ENCODE measurements around the gene MYH13. TPM values are rescaled to one million over a fixed set of nuclear protein-coding genes. Genes with fewer than 3 reads are reported as not detected.
A peak's percentile ranks its signal among the peaks of the same experiment; 100 is the strongest.

Gene MYH13
- total RNA-seq, 1 donor, result not detected

DNA sequence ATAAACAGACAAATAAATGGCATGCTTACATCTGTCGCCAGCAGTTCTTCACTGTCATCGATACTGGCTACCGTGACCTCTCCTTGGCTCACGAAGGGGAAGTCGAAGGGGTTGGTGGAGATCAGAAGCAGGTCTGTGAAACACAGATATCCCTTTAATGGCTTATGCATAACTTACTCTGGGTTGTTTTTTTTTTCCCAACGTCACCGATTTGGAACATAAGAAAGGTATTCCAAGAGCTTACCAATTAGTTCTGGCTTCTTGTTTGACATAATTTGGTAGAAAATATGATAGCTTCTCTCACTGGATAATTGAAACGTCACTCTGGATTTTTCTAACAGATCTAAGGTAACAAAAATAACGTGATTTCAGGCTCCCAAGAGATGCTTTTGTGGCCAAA, 18.2 kb downstream of the MYH13 start:
- no peak overlapping the region for H3K4me3 ChIP-seq (ENCODE audit: low read depth, low read length)
- TF ChIP-seq, protein P1, sequence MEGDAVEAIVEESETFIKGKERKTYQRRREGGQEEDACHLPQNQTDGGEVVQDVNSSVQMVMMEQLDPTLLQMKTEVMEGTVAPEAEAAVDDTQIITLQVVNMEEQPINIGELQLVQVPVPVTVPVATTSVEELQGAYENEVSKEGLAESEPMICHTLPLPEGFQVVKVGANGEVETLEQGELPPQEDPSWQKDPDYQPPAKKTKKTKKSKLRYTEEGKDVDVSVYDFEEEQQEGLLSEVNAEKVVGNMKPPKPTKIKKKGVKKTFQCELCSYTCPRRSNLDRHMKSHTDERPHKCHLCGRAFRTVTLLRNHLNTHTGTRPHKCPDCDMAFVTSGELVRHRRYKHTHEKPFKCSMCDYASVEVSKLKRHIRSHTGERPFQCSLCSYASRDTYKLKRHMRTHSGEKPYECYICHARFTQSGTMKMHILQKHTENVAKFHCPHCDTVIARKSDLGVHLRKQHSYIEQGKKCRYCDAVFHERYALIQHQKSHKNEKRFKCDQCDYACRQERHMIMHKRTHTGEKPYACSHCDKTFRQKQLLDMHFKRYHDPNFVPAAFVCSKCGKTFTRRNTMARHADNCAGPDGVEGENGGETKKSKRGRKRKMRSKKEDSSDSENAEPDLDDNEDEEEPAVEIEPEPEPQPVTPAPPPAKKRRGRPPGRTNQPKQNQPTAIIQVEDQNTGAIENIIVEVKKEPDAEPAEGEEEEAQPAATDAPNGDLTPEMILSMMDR (IDR thresholded peaks at IDR 0.05; ENCODE audit: insufficient read depth, low read depth, low read length), result no peak
- no peak for DNase-seq (ENCODE audit: low read depth)

DNA sequence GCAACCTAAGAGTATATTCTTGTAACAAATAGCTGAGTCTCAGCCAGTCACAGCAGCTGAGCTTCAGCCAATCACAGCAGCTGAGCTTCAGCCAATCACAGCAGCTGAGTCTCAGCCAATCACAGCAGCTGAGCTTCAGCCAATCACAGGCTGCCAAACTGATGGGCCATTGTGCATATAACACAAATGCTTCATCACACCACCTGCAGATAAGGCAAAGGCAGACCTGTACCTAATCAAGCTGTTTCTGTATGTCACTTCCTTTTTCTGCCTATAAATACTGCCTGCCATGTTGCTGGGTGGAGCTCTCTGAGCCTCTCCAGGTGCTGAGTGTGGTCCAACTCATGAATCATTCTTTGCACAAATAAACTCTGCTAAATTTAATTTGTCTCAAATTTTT, 19.9 kb downstream of the MYH13 start:
- no peak overlapping the region for H3K4me3 ChIP-seq (ENCODE audit: low read depth, low read length)
- TF ChIP-seq, protein P1 (IDR thresholded peaks at IDR 0.05; ENCODE audit: insufficient read depth, low read depth, low read length), result no peak
- no peak for DNase-seq (ENCODE audit: low read depth)

DNA sequence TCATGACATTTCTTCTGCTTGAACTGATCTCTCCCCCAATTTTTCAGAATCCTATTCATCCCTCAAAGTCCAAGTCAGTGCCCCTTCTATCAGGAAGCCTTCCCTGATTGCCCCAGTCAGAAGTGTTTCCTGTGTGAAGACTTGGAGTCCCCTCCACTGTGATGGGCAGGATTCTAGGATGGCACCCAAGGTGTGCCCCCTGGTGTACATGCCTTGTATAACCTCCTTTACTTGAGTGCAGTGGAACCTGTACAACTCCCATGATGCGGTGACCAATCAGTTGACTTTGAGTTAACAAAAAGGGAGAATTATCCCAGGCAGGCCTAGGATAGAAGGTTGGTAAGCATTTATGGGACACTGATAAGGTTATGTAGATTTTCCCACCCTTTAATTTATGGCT, 23.4 kb downstream of the MYH13 start:
- H3K4me3 ChIP-seq (ENCODE audit: low read depth, low read length), result no peak overlapping the region
- TF ChIP-seq, protein P1 (IDR thresholded peaks at IDR 0.05; ENCODE audit: insufficient read depth, low read depth, low read length), result peak; percentile 27
- no peak for DNase-seq (ENCODE audit: low read depth)

GRCh38 chr17:10344816-10345215, 28.0 kb downstream of the MYH13 start:
- TF ChIP-seq, protein P1 (IDR thresholded peaks at IDR 0.05; ENCODE audit: insufficient read depth, low read depth, low read length), result no peak
- DNase-seq (ENCODE audit: low read depth), result no peak

DNA sequence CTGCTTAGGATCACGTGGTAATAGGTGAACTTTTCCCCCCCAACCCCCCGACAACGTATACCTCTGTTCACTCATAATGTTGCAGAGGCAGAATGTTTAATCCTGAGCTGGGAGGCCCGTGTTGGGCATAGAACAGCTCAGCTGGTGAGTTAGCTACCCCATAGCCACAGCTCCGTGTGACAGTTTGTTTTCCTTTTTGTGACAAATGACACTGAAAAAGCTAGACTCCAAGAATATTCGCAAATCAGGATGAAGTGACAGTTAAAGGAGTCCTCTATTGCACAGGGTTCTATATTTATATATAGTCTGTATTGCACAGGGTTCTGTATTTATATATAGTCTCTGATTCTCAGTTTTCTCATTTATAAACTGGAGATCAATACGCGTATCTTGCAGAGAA, 33.8 kb downstream of the MYH13 start:
- no peak for DNase-seq (ENCODE audit: low read depth)
- TF ChIP-seq, protein P1 (IDR thresholded peaks at IDR 0.05; ENCODE audit: insufficient read depth, low read depth, low read length), result no peak

More at GRCh38 chr17:10344816-10345215, 28.0 kb downstream of the MYH13 start:
- no peak overlapping the region for H3K4me3 ChIP-seq (ENCODE audit: low read depth, low read length)

DNA sequence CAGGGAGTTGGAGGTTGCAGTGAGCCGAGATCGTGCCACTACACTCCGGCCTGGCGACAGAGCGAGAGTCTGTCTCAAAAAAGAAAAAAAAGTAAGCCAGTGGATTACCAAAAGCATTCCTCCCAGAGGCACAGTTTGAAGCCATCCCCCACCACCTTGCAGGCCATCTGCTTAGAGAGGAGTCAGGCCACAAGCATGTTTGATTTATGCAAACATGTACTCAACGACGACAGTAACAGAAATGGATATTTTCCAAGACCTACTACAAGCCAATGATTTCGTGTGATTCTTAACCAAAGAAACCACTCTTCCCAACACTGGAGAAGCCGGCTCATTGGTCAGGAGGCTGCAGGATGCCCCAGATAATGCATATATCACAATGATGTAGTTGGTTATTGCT, 34.8 kb downstream of the MYH13 start:
- no peak overlapping the region for H3K4me3 ChIP-seq (ENCODE audit: low read depth, low read length)
- DNase-seq (ENCODE audit: low read depth), result peak; percentile 86
- TF ChIP-seq, protein P1 (IDR thresholded peaks at IDR 0.05; ENCODE audit: insufficient read depth, low read depth, low read length), result no peak

More for the DNA sequence above, 33.8 kb downstream of the MYH13 start:
- no peak overlapping the region for H3K4me3 ChIP-seq (ENCODE audit: low read depth, low read length)

DNA sequence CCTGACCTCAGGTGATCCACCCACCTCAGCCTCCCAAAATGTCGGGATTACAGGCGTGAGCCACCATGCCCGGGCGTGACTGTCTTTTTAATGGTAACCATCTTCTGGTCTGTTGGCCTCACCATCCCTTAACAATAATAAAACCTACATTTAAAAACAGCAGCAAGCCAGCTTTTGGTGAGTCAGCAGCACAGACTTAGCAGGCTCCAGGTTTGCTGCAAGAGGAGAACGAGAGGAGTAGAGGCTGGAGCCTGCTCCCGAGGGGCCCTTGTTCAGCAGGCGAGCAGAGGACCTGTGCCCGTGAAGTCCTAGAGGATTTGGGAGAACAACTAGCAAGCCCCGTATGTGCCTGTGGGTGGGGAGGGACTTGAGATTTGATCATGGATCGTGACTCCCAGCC, 35.7 kb downstream of the MYH13 start:
- H3K4me3 ChIP-seq (ENCODE audit: low read depth, low read length), result no peak overlapping the region
- peak; percentile 42 for DNase-seq (ENCODE audit: low read depth)
- TF ChIP-seq, protein P1 (IDR thresholded peaks at IDR 0.05; ENCODE audit: insufficient read depth, low read depth, low read length), result no peak

Data from fibroblast of villous mesenchyme (primary cell).